ENCODE data around the gene SALL2.

SALL2 gene

GRCh38 chr14:21494902-21495762, 31.0 kb downstream of the SALL2 start:
- no peak overlapping the region for H3K27ac ChIP-seq
- peaks cover 52% of the 10 kb centered on the region for H3K36me3 ChIP-seq (replicated peaks)
- no peak for DNase-seq
- H3K4me3 ChIP-seq (ENCODE audit: low read depth, low read length), result no peak overlapping the region
- TF ChIP-seq, protein P1, sequence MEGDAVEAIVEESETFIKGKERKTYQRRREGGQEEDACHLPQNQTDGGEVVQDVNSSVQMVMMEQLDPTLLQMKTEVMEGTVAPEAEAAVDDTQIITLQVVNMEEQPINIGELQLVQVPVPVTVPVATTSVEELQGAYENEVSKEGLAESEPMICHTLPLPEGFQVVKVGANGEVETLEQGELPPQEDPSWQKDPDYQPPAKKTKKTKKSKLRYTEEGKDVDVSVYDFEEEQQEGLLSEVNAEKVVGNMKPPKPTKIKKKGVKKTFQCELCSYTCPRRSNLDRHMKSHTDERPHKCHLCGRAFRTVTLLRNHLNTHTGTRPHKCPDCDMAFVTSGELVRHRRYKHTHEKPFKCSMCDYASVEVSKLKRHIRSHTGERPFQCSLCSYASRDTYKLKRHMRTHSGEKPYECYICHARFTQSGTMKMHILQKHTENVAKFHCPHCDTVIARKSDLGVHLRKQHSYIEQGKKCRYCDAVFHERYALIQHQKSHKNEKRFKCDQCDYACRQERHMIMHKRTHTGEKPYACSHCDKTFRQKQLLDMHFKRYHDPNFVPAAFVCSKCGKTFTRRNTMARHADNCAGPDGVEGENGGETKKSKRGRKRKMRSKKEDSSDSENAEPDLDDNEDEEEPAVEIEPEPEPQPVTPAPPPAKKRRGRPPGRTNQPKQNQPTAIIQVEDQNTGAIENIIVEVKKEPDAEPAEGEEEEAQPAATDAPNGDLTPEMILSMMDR (IDR thresholded peaks at IDR 0.05; ENCODE audit: low read depth, low read length, missing control alignments), result no peak
- in situ Hi-C loops (cut with HindIII; ENCODE audit: low pct_ligation_motif_present, low sequenced_read_pairs), result no loop called here
- no peaks in the 10 kb centered on the region for H3K27me3 ChIP-seq (replicated peaks)

DNA sequence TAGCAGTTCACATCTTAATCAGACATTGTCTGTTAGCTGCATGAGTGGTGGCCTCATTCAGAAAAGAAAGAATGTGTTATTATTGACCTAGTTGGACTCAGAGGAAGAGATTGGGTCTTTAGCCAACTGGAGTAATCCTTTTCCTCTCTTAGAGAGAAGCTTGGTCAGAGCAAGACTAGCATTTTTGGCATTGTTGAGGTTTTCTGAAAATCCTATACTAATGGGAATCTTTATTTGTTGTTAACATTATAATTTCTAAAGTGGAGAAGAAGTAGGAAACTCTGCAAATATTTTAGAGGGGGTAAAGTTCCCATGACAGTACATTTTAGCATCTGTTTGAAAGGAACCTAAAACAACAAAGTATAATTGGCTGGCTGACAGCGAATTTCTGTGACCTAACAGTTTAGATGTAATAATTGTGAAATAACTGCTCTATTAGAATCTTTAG, 39.5 kb downstream of the SALL2 start:
- DNase-seq, result peak; percentile 10
- in situ Hi-C loops (cut with HindIII; ENCODE audit: low pct_ligation_motif_present, low sequenced_read_pairs), result no loop called here
- no peak overlapping the region for H3K4me3 ChIP-seq (ENCODE audit: low read depth, low read length)
- H3K27me3 ChIP-seq (replicated peaks), result no peaks in the 10 kb centered on the region
- H3K27ac ChIP-seq, result peak overlapping the region; percentile 33
- peaks cover 36% of the 10 kb centered on the region for H3K36me3 ChIP-seq (replicated peaks)
- TF ChIP-seq, protein P1 (IDR thresholded peaks at IDR 0.05; ENCODE audit: low read depth, low read length, missing control alignments), result no peak

DNA sequence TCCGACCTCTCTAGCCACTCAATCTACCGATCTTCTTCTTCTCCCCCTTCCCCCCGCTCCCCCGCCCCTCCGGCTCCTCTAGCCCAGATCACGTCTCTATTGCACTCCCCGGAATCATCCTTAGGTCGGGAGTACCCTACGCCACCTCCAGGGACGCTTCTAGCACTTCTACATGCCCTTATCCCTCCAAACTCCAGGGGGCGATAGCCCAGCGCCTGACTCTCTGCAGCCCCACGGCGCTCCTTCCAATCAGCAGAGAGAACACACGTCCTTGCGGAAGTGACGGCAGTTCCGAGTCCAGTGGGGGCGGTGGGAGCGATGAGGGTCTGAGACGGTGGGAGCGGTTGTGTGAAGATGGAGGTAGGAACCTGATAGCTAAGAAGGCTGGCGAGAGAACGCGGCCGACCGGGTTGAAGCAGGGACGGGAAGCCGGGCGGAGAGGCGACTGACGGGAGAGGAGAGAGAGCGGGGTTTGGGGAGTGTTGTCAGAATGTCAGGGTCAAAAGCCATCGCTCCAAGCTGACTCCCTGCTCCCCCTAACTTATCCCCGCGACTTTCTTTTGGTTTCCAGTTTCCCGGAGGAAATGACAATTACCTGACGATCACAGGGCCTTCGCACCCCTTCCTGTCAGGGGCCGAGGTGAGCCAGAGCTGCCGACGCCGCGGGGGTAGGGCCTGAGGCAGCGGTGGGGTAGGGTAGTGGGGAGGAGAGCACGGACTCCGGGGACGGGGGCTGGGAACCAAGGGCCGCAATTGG, 49.0 kb downstream of the SALL2 start, which contains the start of the genes RAB2B and TOX4:
RAB2B (minus strand) TSS at position 35 of the 757 bp plus-strand sequence. CDS start 87 bp downstream, outside the sequence.
TOX4 (plus strand) TSS at position 271 of the 757 bp plus-strand sequence; CDS start at position 355, 84 bp downstream.
- peak; percentile 98 for DNase-seq
- in situ Hi-C loops (cut with HindIII; ENCODE audit: low pct_ligation_motif_present, low sequenced_read_pairs), result no loop called here
- peak within 1 kb of the TSS; percentile 96 for H3K4me3 ChIP-seq (ENCODE audit: low read depth, low read length)

GRCh38 chr14:21476523-21476924, 49.6 kb downstream of the SALL2 start:
- Histone ChIP-seq H3K4me3 (ENCODE audit: low read depth, low read length) (peak overlapping the region; percentile 96), H3K36me3 (replicated peaks) (peaks cover 10% of the 10 kb centered on the region), H3K27me3 (replicated peaks) (no peaks in the 10 kb centered on the region), H3K27ac (peak overlapping the region; percentile 43)
- in situ Hi-C loops (cut with HindIII; ENCODE audit: low pct_ligation_motif_present, low sequenced_read_pairs), result no loop called here
- no peak for DNase-seq
- TF ChIP-seq, protein P1 (IDR thresholded peaks at IDR 0.05; ENCODE audit: low read depth, low read length, missing control alignments), result no peak

More for the DNA sequence above, 49.0 kb downstream of the SALL2 start, which contains the start of the genes RAB2B and TOX4:
- H3K36me3 ChIP-seq (replicated peaks), result peaks cover 10% of the 10 kb centered on the region
- TF ChIP-seq, protein P1 (IDR thresholded peaks at IDR 0.05; ENCODE audit: low read depth, low read length, missing control alignments), result peak; percentile 99
- H3K27ac ChIP-seq, result peak within 1 kb of the TSS; percentile 94
- H3K27me3 ChIP-seq (replicated peaks), result no peaks in the 10 kb centered on the region

GRCh38 chr14:21475767-21476522, 50.2 kb downstream of the SALL2 start:
- in situ Hi-C loops (cut with HindIII; ENCODE audit: low pct_ligation_motif_present, low sequenced_read_pairs), result no loop called here
- TF ChIP-seq, protein P1 (IDR thresholded peaks at IDR 0.05; ENCODE audit: low read depth, low read length, missing control alignments), result no peak

More at GRCh38 chr14:21475767-21476522, 50.2 kb downstream of the SALL2 start:
- peaks cover 7% of the 10 kb centered on the region for H3K36me3 ChIP-seq (replicated peaks)
- peak overlapping the region; percentile 96 for H3K4me3 ChIP-seq (ENCODE audit: low read depth, low read length)
- H3K27ac ChIP-seq, result peak overlapping the region; percentile 43
- no peak for DNase-seq
- no peaks in the 10 kb centered on the region for H3K27me3 ChIP-seq (replicated peaks)
